SK-N-MC (cell line): ENCODE data around the gene PRKCSH.
"Not testable (repeated sequence)": the region's sequence is repeated elsewhere in the genome, so short reads cannot be mapped to it uniquely, and the experiment has no call there.

ENCODE experiments used
- DNase-seq: peaks from one replicate; pipeline ENCODE4 v3.0.0-alpha.2; 2011; ENCODE audit warnings: low read depth, low spot score
- H3K27ac ChIP-seq: fragments of 200-600 bp; sonication (generic); 2 replicates; pipeline ENCODE4 v1.5.1; 2016; ENCODE audit warnings: mixed run types
- H3K36me3 ChIP-seq: fragments of 200-600 bp; sonication (generic); 2 replicates; pipeline ENCODE4 v1.6.1; 2017; ENCODE audit warnings: antibody characterized with exemption, low read length, mixed read lengths; ENCODE audit not compliant: insufficient read depth
- H3K4me3 ChIP-seq: fragments of 200-600 bp; sonication (generic); 2 replicates; pipeline ENCODE4 v1.5.1; 2016
- H3K9ac ChIP-seq: fragments of 200-600 bp; sonication (generic); 2 replicates; pipeline ENCODE4 v1.8.0; 2017; ENCODE audit warnings: mixed run types, mixed read lengths; ENCODE audit not compliant: insufficient read length
- H3K9me3 ChIP-seq: fragments of 200-600 bp; sonication (generic); 2 replicates; pipeline ENCODE4 v1.6.1; 2017; ENCODE audit warnings: low read depth, mild to moderate bottlenecking, antibody characterized with exemption, low read length, moderate library complexity, mixed read lengths
- EZH2 ChIP-seq: fragments of 200-600 bp; sonication (generic); IDR thresholded peaks from one replicate; pipeline ENCODE4 v1.6.1; 2017; ENCODE audit warnings: antibody characterized with exemption
- FOXP2 ChIP-seq: optimal IDR thresholded peaks from 2 replicates; pipeline ENCODE3; 2011; ENCODE audit warnings: mild to moderate bottlenecking, moderate library complexity; ENCODE audit not compliant: insufficient read depth; ENCODE audit errors: extremely low read length, control extremely low read depth
- POLR2AphosphoS5 ChIP-seq: IDR thresholded peaks from 2 replicates; pipeline ENCODE4 v1.6.1; 2012; ENCODE audit warnings: mild to moderate bottlenecking, low read depth, low read length, borderline replicate concordance

Gene PRKCSH

DNA sequence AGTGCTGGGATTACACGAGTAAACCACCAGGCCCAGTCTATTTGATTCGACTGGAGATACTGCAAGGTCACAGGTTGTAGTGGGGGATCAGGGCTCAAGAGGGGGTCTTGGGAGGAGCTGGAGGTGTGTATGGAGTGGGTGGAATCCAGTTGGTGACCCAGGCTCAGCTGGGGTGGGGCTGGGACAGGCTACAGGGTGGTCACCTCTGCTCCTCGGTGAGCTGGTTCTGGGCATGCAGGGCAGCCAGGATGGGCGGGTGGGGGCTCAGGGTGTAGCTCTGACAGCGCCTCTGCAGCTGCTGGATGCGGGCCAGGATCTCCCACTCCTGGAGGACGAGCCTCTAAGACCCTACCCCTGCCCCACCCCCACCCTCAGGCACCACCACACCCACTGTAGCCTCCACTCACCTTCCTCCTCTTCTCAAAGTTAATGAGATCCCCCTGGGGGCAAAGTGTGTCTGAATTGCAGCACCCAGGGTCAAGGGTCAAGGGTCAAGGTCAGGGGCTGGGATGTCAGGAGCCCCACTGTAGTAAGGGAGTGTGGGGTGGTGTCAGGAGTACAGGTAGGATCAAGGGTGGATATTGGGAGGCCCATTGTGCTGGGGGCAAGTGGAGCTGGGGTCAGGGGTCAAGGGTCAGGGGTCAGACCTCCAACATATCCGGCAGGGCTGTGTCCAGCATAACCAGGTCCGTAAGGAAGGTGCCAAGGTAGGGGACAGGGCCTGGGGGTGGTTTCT, 33.5 kb upstream of the PRKCSH start:
- Histone ChIP-seq H3K27ac (no peak overlapping the region), H3K9me3 (no peaks in the 10 kb centered on the region), H3K9ac (no peak overlapping the region), H3K4me3 (no peak overlapping the region), H3K36me3 (no peaks in the 10 kb centered on the region)
- TF ChIP-seq POLR2AphosphoS5 (no peak), FOXP2 (no peak), EZH2 (no peak)
- DNase-seq: no peak

- H3K4me3 ChIP-seq: no peak overlapping the region
- no peak overlapping the region for H3K9ac ChIP-seq
- 0 out of 2 replicates have a peak overlapping the region, but pooled peaks have one; percentile 48 for H3K27ac ChIP-seq
- no peaks in the 10 kb centered on the region for H3K9me3 ChIP-seq
- no peak for TF ChIP-seq FOXP2
- no peak for TF ChIP-seq POLR2AphosphoS5
- no peak for TF ChIP-seq EZH2
- DNase-seq: no peak
- no peaks in the 10 kb centered on the region for H3K36me3 ChIP-seq
These were observed 30.7 kb upstream of the PRKCSH start for GRCh38 chr19:11404588-11405222.

DNA sequence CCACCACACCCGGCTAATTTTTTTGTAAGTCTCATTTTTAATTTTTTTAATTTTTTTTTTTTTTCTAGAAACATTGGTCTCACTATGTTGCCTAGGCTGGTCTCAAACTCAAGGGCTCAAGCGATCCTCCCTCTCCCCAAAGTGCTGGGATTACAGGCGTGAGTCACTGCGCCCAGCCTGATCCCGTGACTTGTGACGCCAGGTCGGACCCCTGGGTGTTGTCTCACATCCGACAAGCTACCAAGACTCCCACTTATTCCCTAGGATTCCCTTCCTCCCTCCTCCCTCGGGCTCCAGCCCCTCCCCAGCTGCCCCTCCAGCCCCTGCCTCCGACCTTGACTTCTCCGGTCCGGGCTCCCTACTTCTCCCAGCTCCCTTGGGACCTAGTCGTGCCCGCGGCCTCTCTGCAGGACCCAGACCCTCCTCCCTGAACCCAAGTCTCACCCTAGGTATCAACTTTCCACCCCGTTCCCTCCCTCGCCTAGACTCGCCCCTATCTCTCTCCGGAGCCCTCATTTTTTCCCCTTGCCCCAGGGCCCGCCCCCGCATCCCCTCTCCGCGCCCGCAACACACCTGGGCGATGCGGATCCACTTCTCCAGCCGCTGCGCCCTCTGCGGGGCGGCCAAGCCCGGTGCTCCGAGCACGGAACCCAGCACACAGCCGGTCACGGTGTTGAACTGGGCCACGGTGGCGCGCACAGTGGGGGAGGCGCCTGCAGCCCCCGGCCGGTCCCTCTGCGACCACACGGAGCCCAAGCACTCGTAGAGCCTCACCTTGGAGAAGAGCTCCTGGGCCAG, 29.4 kb upstream of the PRKCSH start:
- Histone ChIP-seq H3K9me3 (no peaks in the 10 kb centered on the region), H3K4me3 (no peak overlapping the region), H3K27ac (no peak overlapping the region), H3K36me3 (no peaks in the 10 kb centered on the region), H3K9ac (no peak overlapping the region)
- TF ChIP-seq POLR2AphosphoS5: no peak
- no peak for TF ChIP-seq EZH2
- TF ChIP-seq FOXP2: no peak
- no peak for DNase-seq

DNA sequence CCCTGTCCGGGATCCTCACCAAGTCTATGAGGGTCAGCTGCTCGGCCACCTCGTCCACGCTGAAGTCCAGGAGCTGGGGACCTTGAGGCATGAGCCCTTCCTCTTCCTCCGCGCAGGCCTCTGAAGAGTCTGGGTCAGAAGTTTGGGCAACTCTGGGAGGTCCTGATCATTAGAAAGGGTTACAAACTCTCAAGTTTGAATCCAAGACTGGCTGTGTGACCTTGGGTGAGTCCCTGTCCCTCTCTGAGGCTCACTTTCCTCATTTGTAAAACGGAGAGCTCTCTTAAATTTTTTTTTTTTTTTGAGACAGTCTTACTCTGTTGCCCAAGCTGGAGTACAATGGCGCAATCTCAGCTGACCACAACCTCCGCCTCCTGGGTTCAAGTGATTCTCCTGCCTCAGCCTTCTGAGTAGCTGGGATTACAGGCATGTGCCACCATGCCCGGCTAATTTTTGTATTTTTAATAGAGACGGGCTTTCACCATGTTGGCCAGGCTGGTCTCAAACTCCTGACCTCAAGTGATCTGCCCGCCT, 28.7 kb upstream of the PRKCSH start:
- not testable (repeated sequence) for H3K4me3 ChIP-seq, H3K9ac ChIP-seq, H3K9me3 ChIP-seq, H3K36me3 ChIP-seq, DNase-seq, H3K27ac ChIP-seq

DNA sequence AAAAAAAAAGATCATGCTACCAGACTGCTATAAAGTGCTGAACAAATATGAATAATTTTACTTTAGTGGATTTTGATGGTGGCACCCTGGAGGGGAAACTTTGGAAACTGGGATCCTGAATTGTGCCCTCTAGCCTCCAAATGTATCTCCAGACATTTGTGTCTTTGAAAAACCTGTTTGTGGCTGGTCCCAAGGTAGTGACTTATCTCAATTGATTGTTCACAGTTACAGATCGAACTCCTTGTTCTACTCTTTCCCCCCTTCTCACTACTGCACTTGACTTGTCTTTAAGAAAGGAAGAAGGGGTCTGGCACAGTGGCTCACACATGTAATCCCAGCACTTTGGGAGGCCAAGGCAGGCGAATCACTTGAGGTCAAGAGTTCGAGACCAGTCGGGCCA, 26.8 kb upstream of the PRKCSH start:
- Histone ChIP-seq H3K27ac (no peak overlapping the region), H3K4me3 (no peak overlapping the region), H3K9me3 (no peaks in the 10 kb centered on the region), H3K36me3 (no peaks in the 10 kb centered on the region), H3K9ac (no peak overlapping the region)
- no peak for DNase-seq
- TF ChIP-seq EZH2 (no peak), POLR2AphosphoS5 (no peak), FOXP2 (no peak)

DNA sequence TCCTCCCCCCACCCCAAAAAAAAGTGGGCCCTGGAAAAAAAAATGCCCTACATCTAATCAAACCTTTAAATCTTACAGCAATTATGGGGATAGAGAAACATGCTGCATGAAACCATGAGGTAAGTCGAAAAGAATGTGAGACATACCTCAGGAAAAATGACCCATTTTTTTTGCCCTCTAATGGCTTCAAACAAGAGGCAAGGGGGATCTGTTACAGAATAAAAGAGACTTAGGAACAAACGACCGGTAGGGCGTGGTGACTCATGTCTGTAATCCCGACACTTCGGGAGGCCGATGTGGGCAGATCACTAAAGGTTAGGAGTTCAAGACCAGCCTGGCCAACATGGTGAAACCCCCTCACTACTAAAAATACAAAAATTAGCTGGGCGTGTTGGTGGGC, 24.8 kb upstream of the PRKCSH start:
- no peak for TF ChIP-seq FOXP2
- no peak for TF ChIP-seq EZH2
- no peak for TF ChIP-seq POLR2AphosphoS5
- Histone ChIP-seq H3K36me3 (no peaks in the 10 kb centered on the region), H3K27ac (no peak overlapping the region), H3K4me3 (no peak overlapping the region), H3K9me3 (no peaks in the 10 kb centered on the region), H3K9ac (no peak overlapping the region)
- DNase-seq: no peak

- H3K9me3 ChIP-seq: no peaks in the 10 kb centered on the region
- no peak overlapping the region for H3K27ac ChIP-seq
- no peak overlapping the region for H3K4me3 ChIP-seq
- H3K36me3 ChIP-seq: no peaks in the 10 kb centered on the region
- DNase-seq: no peak
- no peak overlapping the region for H3K9ac ChIP-seq
- TF ChIP-seq POLR2AphosphoS5: no peak
- TF ChIP-seq FOXP2: no peak
- TF ChIP-seq EZH2: no peak
These were observed 20.9 kb upstream of the PRKCSH start for GRCh38 chr19:11414544-11414943.

DNA sequence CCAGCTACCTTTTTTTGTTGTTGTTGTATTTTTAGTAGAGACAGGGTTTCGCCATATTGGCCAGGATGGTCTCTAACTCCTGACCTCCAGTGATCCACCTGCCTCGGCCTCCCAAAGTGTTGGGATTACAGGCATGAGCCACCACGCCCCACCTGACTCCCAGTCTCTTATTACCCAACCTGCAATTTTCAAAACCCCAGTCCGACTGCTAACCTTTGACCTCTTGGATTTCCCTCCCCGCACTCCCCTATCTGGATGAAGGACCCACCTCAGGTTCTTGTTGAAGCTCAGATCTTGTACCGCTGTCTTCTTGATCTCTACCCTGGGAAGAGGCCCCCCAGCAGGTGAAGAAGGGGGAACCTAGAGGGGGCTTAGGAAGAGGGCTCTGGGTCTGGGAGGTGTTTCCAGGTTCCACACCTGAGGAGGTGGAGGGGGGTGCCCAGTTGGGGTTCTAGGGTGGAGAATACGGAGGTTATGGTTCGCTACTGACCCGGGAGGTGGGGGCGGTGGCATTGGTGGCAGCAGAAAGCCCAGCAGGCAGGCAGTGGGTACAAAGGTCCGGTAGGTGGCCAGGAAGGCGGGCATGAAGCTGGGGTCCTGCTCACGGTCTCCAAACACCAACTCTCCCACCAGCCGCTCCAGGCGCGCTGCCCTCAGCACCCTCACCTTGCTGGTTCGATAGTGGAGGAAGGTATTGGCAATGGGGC, 18.9 kb upstream of the PRKCSH start:
- no peaks in the 10 kb centered on the region for H3K9me3 ChIP-seq
- TF ChIP-seq POLR2AphosphoS5 (no peak), EZH2 (no peak), FOXP2 (no peak)
- no peak overlapping the region for H3K9ac ChIP-seq
- no peak overlapping the region for H3K4me3 ChIP-seq
- H3K36me3 ChIP-seq: no peaks in the 10 kb centered on the region
- no peak overlapping the region for H3K27ac ChIP-seq
- DNase-seq: no peak
